H9 (cell line): ENCODE measurements around the gene ATF6. TPM values are rescaled to one million over a fixed set of nuclear protein-coding genes. Genes with fewer than 3 reads are reported as not detected.

Experiments used
- DNase-seq: peaks from one replicate; pipeline ENCODE4 v3.0.0-alpha.2; 2017
- H2AFZ ChIP-seq: one replicate; pipeline ENCODE4 v1.6.1; 2013; ENCODE audit warnings: mild to moderate bottlenecking, low read length, control low read depth, moderate library complexity
- H2AK5ac ChIP-seq: 2 replicates; pipeline ENCODE4 v1.6.1; 2013; ENCODE audit warnings: low read length, control low read depth, mixed read lengths; ENCODE audit not compliant: insufficient read length
- H2BK120ac ChIP-seq: one replicate; pipeline ENCODE4 v1.6.1; 2013; ENCODE audit warnings: low read depth, mild to moderate bottlenecking, low read length, control low read depth, inconsistent platforms; ENCODE audit not compliant: poor library complexity, severe bottlenecking
- H2BK12ac ChIP-seq: 2 replicates; pipeline ENCODE4 v1.6.1; 2013; ENCODE audit warnings: low read length, control low read depth, mixed read lengths, low read depth; ENCODE audit not compliant: insufficient read length
- H2BK15ac ChIP-seq: 2 replicates; pipeline ENCODE4 v1.6.1; 2013; ENCODE audit warnings: low read depth, low read length, control low read depth
- H2BK20ac ChIP-seq: one replicate; pipeline ENCODE4 v1.6.1; 2013; ENCODE audit warnings: low read depth, mild to moderate bottlenecking, low read length, control low read depth, inconsistent platforms; ENCODE audit not compliant: poor library complexity, severe bottlenecking
- H2BK5ac ChIP-seq: 2 replicates; pipeline ENCODE4 v1.6.1; 2013; ENCODE audit warnings: low read length, control low read depth, mixed read lengths; ENCODE audit not compliant: insufficient read length
- H3K14ac ChIP-seq: 2 replicates; pipeline ENCODE4 v1.6.1; 2013; ENCODE audit warnings: low read length, control low read depth; ENCODE audit not compliant: insufficient read depth
- H3K18ac ChIP-seq: 2 replicates; pipeline ENCODE4 v1.6.1; 2013; ENCODE audit warnings: low read depth, mild to moderate bottlenecking, mixed read lengths, low read length, control low read depth; ENCODE audit not compliant: insufficient read length
- H3K23ac ChIP-seq: 2 replicates; pipeline ENCODE4 v1.6.1; 2013; ENCODE audit warnings: low read length, control low read depth, mixed read lengths, low read depth; ENCODE audit not compliant: insufficient read length
- H3K23me2 ChIP-seq: 2 replicates; pipeline ENCODE4 v1.6.1; 2013; ENCODE audit warnings: low read depth, mild to moderate bottlenecking, mixed read lengths, low read length, control low read depth; ENCODE audit not compliant: insufficient read length, poor library complexity, severe bottlenecking
- H3K27ac ChIP-seq: 2 replicates; pipeline ENCODE4 v1.5.1; 2013; ENCODE audit warnings: low read length, control low read depth, mixed read lengths, low read depth; ENCODE audit not compliant: insufficient read length
- H3K27me3 ChIP-seq: 2 replicates; pipeline ENCODE4 v1.6.1; 2013; ENCODE audit warnings: low read length, control low read depth, inconsistent platforms; ENCODE audit not compliant: insufficient read depth
- H3K4ac ChIP-seq: 2 replicates; pipeline ENCODE4 v1.6.1; 2013; ENCODE audit warnings: low read depth, mild to moderate bottlenecking, control low read depth, inconsistent platforms, low read length, moderate library complexity
- H3K4me1 ChIP-seq: 2 replicates; pipeline ENCODE4 v1.6.1; 2013; ENCODE audit warnings: low read length, control low read depth, inconsistent platforms; ENCODE audit not compliant: insufficient read depth
- H3K4me2 ChIP-seq: 2 replicates; pipeline ENCODE4 v1.6.1; 2013; ENCODE audit warnings: low read length, control low read depth, mixed read lengths; ENCODE audit not compliant: insufficient read length, insufficient read depth
- H3K56ac ChIP-seq: 2 replicates; pipeline ENCODE4 v1.6.1; 2013; ENCODE audit warnings: low read depth, mild to moderate bottlenecking, mixed read lengths, low read length, control low read depth; ENCODE audit not compliant: insufficient read length
- H3K79me1 ChIP-seq: 2 replicates; pipeline ENCODE4 v1.6.1; 2013; ENCODE audit warnings: low read depth, mild to moderate bottlenecking, moderate library complexity, low read length, control low read depth, inconsistent platforms; ENCODE audit not compliant: insufficient read depth, poor library complexity, severe bottlenecking
- H3K79me2 ChIP-seq: 2 replicates; pipeline ENCODE4 v1.6.1; 2013; ENCODE audit warnings: low read length, control low read depth, inconsistent platforms; ENCODE audit not compliant: insufficient read depth
- H3K9ac ChIP-seq: 2 replicates; pipeline ENCODE4 v1.6.1; 2013; ENCODE audit warnings: low read length, control low read depth, mixed read lengths; ENCODE audit not compliant: insufficient read length; ENCODE audit errors: extremely low read depth
- H3K9me3 ChIP-seq: one replicate; pipeline ENCODE4 v1.6.1; 2013; ENCODE audit warnings: low read depth, low read length, inconsistent platforms; ENCODE audit not compliant: control insufficient read depth
- H3T11ph ChIP-seq: one replicate; pipeline ENCODE4 v1.6.1; 2013; ENCODE audit warnings: mild to moderate bottlenecking, low read length, control low read depth, inconsistent platforms
- H4K20me1 ChIP-seq: one replicate; pipeline ENCODE4 v1.6.1; 2013; ENCODE audit not compliant: control insufficient read depth, insufficient read length, insufficient read depth
- H4K5ac ChIP-seq: 2 replicates; pipeline ENCODE4 v1.6.1; 2013; ENCODE audit warnings: low read depth, mild to moderate bottlenecking, mixed read lengths, low read length, control low read depth; ENCODE audit not compliant: insufficient read length
- H4K8ac ChIP-seq: replicated peaks from 2 replicates; pipeline ENCODE4 v1.6.1; 2013; ENCODE audit warnings: low read length, control low read depth, mixed read lengths, low read depth; ENCODE audit not compliant: insufficient read length
- H4K91ac ChIP-seq: 2 replicates; pipeline ENCODE4 v1.6.1; 2013; ENCODE audit warnings: low read depth, mild to moderate bottlenecking, moderate library complexity, mixed read lengths, low read length, control low read depth; ENCODE audit not compliant: insufficient read length
- H3K27ac Mint-ChIP-seq, 3 experiments: 2 replicates in 2 of 3; 3 replicates in 1 of 3; pipeline ENCODE4 v1.8.0; 2020 to 2021; ENCODE audit warnings: mixed read lengths in 3 of 3, mild to moderate bottlenecking in 1 of 3, moderate library complexity in 1 of 3
- H3K27me3 Mint-ChIP-seq: 2 replicates; pipeline ENCODE4 v1.8.0; 2021; ENCODE audit warnings: low read depth, mild to moderate bottlenecking, moderate library complexity, mixed read lengths
- H3K36me3 Mint-ChIP-seq, 3 experiments: 2 replicates in 2 of 3; 3 replicates in 1 of 3; pipeline ENCODE4 v1.8.0; 2020 to 2021; ENCODE audit warnings: low read depth in 3 of 3, mixed read lengths in 3 of 3; ENCODE audit not compliant: insufficient read depth in 1 of 3
- H3K4me1 Mint-ChIP-seq, 2 experiments: 2 replicates each; pipeline ENCODE4 v1.8.0; 2020; ENCODE audit warnings: mixed read lengths in 2 of 2
- H3K4me3 Mint-ChIP-seq, 2 experiments: 2 replicates in 1 of 2; 3 replicates in 1 of 2; pipeline ENCODE4 v1.8.0; 2020 to 2021; ENCODE audit warnings: mild to moderate bottlenecking in 2 of 2, mixed read lengths in 2 of 2, moderate library complexity in 1 of 2
- H3K9me3 Mint-ChIP-seq, 2 experiments: 2 replicates in 1 of 2; 3 replicates in 1 of 2; pipeline ENCODE4 v1.8.0; 2020; ENCODE audit warnings: mild to moderate bottlenecking in 2 of 2, mixed read lengths in 2 of 2, moderate library complexity in 1 of 2
- WGBS: extraction: QIAGEN DNeasy Blood & Tissue Kit; methylation state at CpG from one replicate; pipeline ENCODE4 v1.1.7; 2013; ENCODE audit warnings: missing lambda C conversion rate, low lambda C conversion rate, mixed read lengths; ENCODE audit not compliant: insufficient read length; ENCODE audit errors: extremely low coverage; 5-methylcytosine and 5-hydroxymethylcytosine counted together
- total RNA-seq: library from RNA; stranded (reverse); gene quantifications from 2 replicates; pipeline ENCODE4 v1.2.1, GENCODE V29; 2021
- TF ChIP-seq, protein P1 (sequence below): fragments of 200-600 bp; sonication (generic); conservative IDR thresholded peaks from 3 replicates; pipeline ENCODE4 v1.8.0; 2021; ENCODE audit warnings: antibody characterized with exemption, mild to moderate bottlenecking

The ATF6 gene
- total RNA-seq, 1 experiment from 2014 or later = 11.2 TPM

- no peak overlapping the region for H3K27ac ChIP-seq
- H3K56ac ChIP-seq = no peak overlapping the region
- no peak overlapping the region for H3K4ac ChIP-seq
- WGBS = no CpG with 5 or more reads among the region's 1 CpG
- no peaks in the 10 kb centered on the region for H3K4me1 ChIP-seq
- no peaks in the 10 kb centered on the region for H3K27me3 Mint-ChIP-seq
- no peaks in the 10 kb centered on the region for H3K27me3 ChIP-seq
- no peak overlapping the region for H2BK12ac ChIP-seq
- H3K9ac ChIP-seq = no peak overlapping the region
- H3K79me1 ChIP-seq = no peaks in the 10 kb centered on the region
- no peak overlapping the region for H3T11ph ChIP-seq
- no peak overlapping the region for H2BK20ac ChIP-seq
- H3K27ac Mint-ChIP-seq = no peak overlapping the region
- H4K8ac ChIP-seq = no peak overlapping the region
- H2BK120ac ChIP-seq = no peak overlapping the region
- H3K18ac ChIP-seq = no peak overlapping the region
- no peaks in the 10 kb centered on the region for H3K36me3 Mint-ChIP-seq
- H3K4me3 Mint-ChIP-seq = no peak overlapping the region
- no peak overlapping the region for H4K5ac ChIP-seq
- H3K79me2 ChIP-seq = no peaks in the 10 kb centered on the region
- H3K9me3 Mint-ChIP-seq = no peaks in the 10 kb centered on the region
- H2AFZ ChIP-seq = no peak overlapping the region
- no peaks in the 10 kb centered on the region for H3K23me2 ChIP-seq
- no peaks in the 10 kb centered on the region for H3K9me3 ChIP-seq
- no peaks in the 10 kb centered on the region for H3K4me1 Mint-ChIP-seq
- TF ChIP-seq, protein P1, sequence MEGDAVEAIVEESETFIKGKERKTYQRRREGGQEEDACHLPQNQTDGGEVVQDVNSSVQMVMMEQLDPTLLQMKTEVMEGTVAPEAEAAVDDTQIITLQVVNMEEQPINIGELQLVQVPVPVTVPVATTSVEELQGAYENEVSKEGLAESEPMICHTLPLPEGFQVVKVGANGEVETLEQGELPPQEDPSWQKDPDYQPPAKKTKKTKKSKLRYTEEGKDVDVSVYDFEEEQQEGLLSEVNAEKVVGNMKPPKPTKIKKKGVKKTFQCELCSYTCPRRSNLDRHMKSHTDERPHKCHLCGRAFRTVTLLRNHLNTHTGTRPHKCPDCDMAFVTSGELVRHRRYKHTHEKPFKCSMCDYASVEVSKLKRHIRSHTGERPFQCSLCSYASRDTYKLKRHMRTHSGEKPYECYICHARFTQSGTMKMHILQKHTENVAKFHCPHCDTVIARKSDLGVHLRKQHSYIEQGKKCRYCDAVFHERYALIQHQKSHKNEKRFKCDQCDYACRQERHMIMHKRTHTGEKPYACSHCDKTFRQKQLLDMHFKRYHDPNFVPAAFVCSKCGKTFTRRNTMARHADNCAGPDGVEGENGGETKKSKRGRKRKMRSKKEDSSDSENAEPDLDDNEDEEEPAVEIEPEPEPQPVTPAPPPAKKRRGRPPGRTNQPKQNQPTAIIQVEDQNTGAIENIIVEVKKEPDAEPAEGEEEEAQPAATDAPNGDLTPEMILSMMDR = no peak
- H3K14ac ChIP-seq = no peak overlapping the region
- H2BK15ac ChIP-seq = no peak overlapping the region
- no peaks in the 10 kb centered on the region for H4K20me1 ChIP-seq
- H4K91ac ChIP-seq = no peak overlapping the region
- H3K23ac ChIP-seq = no peak overlapping the region
- H2AK5ac ChIP-seq = no peak overlapping the region
- no peak for DNase-seq
- H2BK5ac ChIP-seq = no peak overlapping the region
- H3K4me2 ChIP-seq = no peak overlapping the region
These were observed 113.1 kb downstream of the ATF6 start for GRCh38 chr1:161879261-161879660.
